ENCODE data around the gene ERGIC1.
A peak's percentile ranks its signal among the peaks of the same experiment; 100 is the strongest.
"Not testable (repeated sequence)": the region's sequence is repeated elsewhere in the genome, so short reads cannot be mapped to it uniquely, and the experiment has no call there.

Gene ERGIC1

DNA sequence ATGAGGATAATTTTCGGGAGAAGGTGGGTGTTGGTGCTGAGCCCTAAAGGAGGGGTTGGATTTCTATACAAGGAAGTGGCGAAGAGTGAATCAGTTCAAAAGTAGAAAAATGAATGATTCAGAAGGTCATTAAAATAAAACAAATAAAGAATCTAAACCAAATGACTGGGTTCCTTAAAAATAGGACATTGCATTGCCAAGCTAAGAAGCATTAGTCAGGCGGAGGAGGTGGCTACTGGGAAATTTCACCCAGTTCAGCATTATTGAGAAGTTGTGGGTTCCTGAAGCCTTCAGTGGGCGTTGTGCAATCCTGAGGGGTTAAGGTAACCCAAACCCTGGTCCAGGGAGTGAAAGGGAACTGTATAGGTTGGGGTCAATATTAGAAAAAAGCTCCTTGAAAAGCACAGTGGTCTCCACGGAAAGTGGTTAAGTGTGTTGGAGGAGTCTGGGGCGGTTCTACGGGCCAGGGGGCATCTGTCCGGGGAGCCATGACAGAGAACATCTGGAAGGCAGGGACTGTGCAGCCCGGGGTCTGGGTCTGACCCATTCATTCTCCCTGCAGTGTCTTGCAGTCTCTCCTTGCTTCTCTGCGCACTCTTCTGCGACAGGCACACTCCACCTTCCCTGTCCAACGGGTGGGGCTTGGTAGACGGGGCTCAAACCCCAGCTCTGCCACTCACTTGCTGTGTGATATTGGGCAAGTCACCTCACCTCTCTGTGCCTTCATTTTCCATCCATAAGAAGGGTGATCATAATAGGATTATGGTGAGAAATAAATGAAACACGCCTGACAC is 35.4 kb upstream of the ERGIC1 start:
- in situ Hi-C loops (cut with MboI; ENCODE audit: low pct_unique_long_range_greater_than_20kb, low sequenced_read_pairs): no loop called here
- DNase-seq: peak; percentile 64

DNA sequence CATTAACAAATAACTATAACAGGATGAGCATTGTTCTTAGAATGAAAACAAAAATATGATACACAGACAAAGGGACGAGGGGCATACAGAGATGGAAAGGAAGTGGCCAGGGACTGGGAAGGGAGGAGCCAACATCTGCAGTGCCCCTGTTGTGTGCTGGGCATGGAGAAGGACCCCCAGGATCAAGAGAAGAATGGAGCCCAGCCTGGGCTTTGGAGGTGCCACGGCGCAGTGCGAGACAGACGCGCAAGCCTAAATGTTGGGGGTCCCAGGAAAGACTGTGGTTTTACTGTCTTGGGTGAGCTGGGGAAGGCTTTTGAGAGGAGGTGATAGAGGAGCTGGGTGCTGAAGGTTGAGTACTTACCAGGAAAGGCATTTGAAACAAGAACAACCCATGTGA is 34.6 kb upstream of the ERGIC1 start:
- DNase-seq: no peak
- in situ Hi-C loops (cut with MboI; ENCODE audit: low pct_unique_long_range_greater_than_20kb, low sequenced_read_pairs): no loop called here

DNA sequence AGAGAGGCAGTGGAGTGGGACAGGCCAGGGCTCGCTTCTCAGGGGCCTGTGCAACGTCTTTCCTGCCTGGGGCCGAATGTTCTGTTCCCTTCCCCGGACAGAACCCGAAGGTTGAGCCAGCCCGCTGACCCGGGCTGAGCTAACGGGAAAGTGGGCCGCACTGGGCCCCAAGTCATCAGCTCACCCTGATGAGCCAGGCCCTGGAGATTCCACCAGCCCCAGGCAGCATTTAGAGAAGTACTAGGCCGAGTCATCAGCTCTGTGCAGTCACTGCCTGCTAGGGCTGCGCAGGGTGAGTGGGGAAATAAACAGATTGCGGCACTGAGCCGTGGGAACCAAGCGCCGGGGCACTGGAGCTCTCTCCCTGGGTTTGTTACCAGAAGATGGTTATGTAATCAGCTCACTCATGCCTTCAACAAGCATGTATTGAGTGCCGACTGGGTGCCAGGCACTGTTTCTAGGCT is 33.9 kb upstream of the ERGIC1 start:
- in situ Hi-C loops (cut with MboI; ENCODE audit: low pct_unique_long_range_greater_than_20kb, low sequenced_read_pairs): no loop called here
- DNase-seq: no peak

DNA sequence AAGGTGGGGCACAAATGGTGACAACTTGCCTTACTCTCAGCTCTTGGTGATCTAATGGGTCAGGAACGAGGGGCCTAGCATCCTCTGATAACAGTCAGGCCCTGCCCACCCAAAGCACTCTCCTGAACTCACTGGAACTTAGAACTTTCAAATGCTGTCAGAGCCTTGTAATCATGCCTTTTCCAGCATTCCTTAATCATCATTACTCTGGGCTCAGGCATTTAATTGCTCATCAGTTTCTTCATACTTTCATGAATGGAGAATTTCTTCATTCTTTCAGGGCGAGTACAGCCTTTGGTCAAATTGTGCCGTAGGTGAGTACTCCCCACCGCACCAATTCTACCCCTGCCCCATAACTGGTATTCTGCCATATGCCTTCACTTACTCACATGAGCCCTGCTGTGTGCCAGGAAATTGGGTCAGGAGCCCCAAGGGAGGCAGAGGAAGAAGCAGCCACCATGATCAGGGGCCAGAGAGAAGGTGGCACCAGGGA is 32.8 kb upstream of the ERGIC1 start:
- DNase-seq: no peak

DNA sequence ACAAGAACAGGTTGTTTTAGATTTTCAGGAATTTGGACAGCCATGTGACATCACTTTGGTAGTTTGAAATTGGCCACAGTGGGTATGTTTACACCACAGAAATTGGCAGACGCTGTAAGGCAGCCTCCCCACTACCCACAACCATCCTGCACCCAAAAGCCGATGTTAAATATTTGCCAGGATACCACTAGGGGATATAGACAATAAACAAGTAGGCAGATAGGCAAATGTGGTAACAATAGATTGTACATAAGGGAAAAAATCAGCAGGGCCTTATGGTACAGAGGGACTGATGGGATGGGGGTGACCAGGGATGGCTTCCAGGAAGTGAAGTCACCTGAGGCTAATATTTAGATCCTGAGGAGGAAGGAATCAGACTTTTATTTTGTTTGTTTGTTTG is 31.9 kb upstream of the ERGIC1 start:
- in situ Hi-C loops (cut with MboI; ENCODE audit: low pct_unique_long_range_greater_than_20kb, low sequenced_read_pairs): no loop called here
- no peak for DNase-seq

More for the DNA sequence above, 32.8 kb upstream of the ERGIC1 start:
- in situ Hi-C loops (cut with MboI; ENCODE audit: low pct_unique_long_range_greater_than_20kb, low sequenced_read_pairs): no loop called here

DNA sequence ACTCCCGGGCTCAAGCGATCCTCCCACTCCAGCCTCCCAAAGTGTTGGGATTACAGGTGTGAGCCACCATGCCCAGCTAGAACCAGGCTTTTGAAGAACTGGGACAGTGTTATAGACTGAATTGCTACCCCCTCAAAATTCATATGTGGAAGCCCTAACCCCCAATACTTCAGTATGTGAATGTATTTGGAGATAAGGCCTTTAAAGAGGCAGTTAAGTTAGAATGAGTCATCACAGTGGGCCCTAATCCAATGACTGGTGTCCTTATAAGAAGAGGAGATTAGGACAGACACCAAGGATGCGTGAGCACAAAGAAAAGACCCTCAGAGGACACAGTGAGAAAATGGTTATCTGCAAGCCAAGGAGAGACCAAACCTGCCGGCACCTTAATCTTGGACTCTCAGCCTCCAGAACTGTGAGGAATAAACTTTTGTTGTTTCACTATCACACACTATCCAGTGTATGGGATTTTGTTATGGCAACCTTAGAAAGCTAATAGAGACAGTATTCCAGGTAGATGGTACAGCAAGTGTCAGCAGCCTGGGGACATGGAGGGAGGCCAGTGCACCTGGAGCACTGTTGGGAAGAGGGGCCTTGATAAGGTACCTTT is 31.4 kb upstream of the ERGIC1 start:
- DNase-seq: no peak
- in situ Hi-C loops (cut with MboI; ENCODE audit: low pct_unique_long_range_greater_than_20kb, low sequenced_read_pairs): no loop called here

DNA sequence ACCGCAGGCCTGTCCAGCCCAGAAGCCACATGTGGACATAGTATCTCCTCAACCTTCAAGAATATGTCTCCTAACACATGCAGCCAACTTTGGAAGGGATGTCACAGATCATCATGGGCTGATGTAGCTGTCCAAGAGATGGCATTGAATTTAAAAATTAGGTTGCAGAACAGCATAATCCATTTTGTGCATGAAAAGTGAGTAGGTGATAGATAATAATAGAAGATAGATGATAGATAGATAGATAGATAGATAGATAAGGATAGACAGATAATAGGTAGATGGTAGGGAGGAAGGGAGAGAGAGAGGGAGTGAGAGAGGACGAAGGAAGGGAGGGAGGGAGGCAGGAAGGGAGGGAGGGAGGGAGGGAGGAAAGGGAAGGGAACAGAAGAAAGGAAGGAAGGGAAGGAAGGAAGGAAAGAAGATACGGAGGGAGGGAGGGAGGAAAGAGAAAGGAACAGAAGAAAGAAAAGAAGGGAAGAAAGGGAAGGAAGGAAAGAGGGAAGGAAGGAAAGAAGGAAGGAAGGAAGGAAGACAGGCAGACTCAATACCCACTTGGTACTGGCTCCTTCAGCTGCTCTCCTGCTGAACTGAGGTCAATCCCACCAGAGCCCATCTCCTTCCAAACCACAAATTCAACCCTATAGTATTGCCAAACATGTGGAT is 28.9 kb upstream of the ERGIC1 start:
- in situ Hi-C loops (cut with MboI; ENCODE audit: low pct_unique_long_range_greater_than_20kb, low sequenced_read_pairs): no loop called here
- DNase-seq: no peak

DNA sequence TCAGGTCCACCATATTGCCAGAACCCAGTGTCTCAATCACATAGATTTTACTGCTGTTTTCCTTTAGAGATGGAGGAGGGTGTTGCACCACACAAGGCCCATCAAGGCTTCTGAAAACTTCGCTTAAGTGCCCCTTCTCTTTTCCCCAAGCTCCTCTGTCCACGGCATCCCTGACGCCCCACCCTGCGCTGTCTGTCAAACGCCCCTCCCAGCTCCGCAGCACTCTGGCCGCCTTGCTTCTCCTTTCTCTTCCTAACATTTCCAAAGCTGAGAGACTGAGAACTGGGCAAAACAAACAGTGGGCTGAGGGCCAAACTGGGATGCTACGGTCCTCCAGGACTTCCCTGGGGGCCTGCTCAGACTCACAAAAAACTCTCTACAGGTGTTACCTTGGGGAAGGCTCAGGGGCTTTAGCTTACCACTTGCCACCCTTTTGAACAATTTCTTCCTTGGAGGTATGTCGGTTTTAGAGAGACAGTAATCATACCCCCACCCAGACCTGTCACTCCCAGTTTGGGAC is 28.3 kb upstream of the ERGIC1 start:
- DNase-seq: no peak
- in situ Hi-C loops (cut with MboI; ENCODE audit: low pct_unique_long_range_greater_than_20kb, low sequenced_read_pairs): no loop called here

DNA sequence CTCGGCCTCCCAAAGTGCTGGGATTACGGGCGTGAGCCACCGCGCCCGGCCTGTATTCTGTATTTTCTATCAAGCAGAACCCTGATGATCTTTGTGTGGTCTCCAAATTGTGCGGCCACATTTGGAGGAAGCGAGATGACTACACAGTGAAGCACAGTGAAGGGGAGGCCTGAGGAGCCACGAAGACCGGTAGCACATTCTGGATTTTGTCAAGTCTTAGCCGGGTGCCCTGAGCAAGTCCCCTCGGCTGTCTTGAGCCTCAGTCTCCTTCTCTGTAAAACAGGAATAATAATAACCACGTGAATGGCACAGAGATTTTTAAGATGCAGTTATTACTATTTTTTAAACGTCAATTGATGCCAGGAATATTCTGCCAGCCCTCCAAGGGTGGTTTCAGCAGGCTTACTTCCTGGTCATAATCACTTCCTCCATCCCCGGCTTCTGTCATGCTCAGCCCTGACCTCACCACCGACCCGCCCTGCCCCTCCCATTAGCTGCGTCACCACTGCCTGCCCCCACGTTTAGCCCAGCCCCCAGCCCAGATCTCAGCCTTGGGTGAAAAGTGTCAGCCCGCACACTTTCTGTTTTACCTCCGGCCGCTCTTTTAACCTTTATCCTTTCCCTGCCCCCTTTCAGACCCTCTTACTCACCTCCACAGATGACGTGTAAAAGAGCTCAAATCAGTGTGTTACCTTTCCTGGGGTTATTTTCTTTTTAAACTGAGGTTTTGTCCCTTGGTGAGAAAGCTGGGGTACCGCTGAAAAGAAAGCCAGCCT is 27.0 kb upstream of the ERGIC1 start:
- in situ Hi-C loops (cut with MboI; ENCODE audit: low pct_unique_long_range_greater_than_20kb, low sequenced_read_pairs): no loop called here
- peak; percentile 88 for DNase-seq

DNA sequence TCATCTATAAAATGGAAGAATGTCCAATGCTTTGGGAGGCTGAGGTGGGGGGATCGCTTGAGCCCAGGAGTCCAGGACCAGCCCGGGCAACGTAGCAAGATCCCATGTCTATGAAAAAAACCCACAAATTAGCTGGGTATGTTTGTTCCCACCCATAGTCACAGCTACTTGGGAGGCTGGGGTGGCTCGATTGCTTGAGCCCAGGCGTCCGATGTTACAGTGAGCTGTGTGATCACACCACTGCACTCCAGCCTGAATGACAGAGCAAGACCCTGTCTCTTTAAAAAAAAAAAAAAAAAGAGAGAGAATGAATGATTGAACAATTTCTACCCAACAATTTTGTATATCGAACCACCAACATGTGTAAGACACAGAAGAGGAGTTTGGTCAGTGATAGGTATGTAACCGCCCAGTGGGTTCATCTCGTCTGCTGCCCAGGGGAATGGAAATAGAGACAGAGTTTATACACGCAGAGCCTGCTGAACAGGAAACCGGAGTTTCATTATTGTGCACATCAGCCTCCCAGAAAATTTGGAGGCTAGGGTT is 26.2 kb upstream of the ERGIC1 start:
- DNase-seq: no peak
- in situ Hi-C loops (cut with MboI; ENCODE audit: low pct_unique_long_range_greater_than_20kb, low sequenced_read_pairs): no loop called here

DNA sequence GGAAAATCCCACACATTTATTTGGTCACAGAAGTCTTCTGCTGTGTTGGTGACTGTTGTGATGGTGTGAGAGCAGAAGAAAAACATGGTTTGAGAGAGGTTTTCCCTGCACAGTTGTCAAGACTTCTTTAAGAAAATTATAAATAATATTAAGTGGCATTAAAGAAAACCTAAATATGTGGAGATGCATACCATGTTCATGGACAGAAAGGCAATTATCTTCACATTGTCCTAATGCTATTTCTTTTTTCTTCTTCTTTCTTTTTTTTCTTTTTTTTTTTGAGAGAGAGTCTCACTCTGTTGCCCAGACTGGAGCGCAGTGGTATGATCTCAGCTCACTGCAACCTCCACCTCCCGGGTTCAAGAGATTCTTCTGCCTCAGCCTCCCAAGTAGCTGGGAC is 24.3 kb upstream of the ERGIC1 start:
- in situ Hi-C loops (cut with MboI; ENCODE audit: low pct_unique_long_range_greater_than_20kb, low sequenced_read_pairs): no loop called here
- DNase-seq: no peak

DNA sequence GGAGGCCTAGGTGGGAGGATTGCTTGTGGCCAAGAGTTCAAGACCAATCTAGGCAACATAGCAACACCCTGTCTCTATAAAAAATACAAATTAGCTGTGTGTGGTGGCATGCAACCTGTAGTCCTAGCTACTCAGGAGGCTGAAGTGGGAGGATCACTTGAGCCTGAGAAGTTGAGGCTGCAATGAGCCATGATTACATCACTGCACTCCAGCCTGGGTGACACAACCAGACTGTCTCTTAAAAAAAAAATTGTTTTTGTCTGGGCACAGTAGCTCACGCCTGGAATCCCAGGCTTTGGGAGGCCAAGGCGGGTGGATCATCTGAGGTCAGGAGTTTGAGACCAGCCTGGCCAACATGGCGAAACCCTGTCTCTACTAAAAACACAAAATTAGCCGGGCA is 23.1 kb upstream of the ERGIC1 start:
- DNase-seq; in situ Hi-C loops (cut with MboI; ENCODE audit: low pct_unique_long_range_greater_than_20kb, low sequenced_read_pairs): not testable (repeated sequence)

DNA sequence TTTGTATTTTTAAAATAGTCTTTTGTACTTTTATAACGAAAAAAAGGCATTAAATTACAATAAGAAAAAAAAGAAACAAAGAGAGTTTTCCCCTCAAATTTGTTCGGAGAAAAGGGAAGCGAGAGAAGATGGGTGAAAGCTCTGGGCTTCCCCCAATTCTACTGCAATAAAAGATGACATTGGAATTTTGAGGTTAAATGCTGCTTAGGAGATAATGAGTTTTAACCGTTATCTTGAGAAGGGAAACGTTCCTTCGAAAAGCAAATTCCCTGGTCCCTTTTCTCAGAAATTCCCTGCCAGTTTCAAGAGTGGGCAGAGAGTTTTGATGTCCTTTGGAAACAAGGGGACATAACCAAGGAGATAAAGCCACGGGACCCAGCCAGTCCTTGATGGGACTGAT is 18.4 kb upstream of the ERGIC1 start:
- in situ Hi-C loops (cut with MboI; ENCODE audit: low pct_unique_long_range_greater_than_20kb, low sequenced_read_pairs): no loop called here
- no peak for DNase-seq

DNA sequence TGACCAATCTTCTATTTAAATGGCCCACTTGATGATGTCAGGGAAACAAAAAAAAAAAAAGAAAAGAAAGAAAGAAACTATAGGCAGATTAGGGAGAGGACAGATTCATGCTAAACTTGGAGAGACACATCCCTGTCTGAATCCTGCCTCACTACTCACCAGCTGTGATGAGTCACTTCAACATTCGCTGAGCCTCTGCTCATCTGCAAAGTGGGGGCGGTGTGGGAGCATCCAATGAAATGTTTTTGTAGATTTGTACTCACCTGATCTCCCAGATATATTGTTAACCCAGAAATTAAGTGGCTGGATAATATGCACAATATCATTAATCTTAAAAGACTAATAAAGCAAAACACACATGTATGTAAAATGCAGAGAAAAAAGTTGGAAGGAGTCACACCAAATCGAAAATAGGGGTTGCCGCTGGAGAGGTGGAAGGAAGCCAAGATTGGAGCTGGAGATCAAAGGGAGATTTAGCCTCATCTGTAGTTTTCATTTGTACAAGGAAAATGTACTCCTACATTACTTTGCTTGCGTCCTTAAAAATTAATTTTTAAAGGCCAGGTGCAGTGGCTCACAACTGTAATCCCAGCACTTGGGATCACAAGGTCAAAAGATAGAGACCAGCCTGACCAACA is 17.0 kb upstream of the ERGIC1 start:
- in situ Hi-C loops (cut with MboI; ENCODE audit: low pct_unique_long_range_greater_than_20kb, low sequenced_read_pairs): no loop called here
- DNase-seq: no peak

DNA sequence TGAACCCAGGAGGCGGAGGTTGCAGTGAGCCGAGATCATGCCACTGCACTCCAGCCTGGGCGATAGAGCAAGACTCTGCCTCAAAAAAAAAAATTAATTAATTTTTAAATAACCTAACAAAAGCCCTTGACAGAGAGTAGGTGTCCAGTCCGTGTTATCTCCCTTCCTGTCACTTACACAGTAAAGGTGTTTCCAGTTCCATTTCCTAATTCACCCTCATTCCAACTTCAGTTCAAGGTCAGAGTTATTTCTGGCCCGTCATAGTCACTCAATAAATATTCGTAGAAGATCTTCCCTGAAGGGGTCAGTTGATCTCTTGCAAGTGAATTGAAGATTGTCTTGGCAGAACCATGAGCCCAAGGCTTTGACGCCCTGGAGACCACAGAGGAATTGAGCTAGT is 16.4 kb upstream of the ERGIC1 start:
- in situ Hi-C loops (cut with MboI; ENCODE audit: low pct_unique_long_range_greater_than_20kb, low sequenced_read_pairs): no loop called here
- DNase-seq: no peak

DNA sequence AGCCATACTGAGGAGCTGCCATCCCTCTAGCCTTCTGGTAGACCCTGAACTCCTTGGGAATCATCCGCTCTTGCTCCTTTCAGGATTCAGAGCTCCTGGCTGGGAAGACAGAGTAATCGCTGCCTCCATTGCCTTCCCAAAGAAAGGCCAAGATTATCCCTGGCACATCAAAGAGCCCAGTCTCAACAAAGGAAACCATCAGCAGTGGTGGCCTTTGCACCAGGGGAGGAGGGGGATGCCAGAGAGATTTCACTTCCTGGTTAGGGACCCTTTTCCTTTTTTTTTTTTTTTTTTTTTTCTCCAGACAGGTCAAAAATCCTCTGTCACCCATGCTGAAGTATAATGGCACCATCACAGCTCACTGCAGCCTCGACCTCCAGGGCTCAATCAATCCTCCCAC is 16.0 kb upstream of the ERGIC1 start:
- in situ Hi-C loops (cut with MboI; ENCODE audit: low pct_unique_long_range_greater_than_20kb, low sequenced_read_pairs): no loop called here
- DNase-seq: no peak

DNA sequence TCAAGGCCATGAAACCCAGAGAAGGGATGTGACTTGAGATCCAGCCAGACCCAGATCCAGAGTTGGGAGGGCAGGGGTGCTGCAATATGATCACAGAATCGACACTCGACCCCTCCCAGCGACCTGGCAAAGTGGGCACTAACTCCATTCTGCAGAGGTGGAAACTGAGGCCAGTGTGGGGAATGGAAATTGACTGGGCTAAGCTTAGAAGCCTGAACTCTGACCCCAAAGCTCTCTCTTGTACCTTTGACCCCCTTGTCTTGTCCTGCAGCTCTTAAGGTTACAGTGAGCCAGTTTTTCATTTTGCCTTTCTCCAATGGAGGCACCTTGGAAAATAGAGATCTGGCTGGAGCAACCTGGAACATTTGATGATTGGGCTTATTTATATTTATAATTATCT is 14.5 kb upstream of the ERGIC1 start:
- no peak for DNase-seq
- in situ Hi-C loops (cut with MboI; ENCODE audit: low pct_unique_long_range_greater_than_20kb, low sequenced_read_pairs): no loop called here

DNA sequence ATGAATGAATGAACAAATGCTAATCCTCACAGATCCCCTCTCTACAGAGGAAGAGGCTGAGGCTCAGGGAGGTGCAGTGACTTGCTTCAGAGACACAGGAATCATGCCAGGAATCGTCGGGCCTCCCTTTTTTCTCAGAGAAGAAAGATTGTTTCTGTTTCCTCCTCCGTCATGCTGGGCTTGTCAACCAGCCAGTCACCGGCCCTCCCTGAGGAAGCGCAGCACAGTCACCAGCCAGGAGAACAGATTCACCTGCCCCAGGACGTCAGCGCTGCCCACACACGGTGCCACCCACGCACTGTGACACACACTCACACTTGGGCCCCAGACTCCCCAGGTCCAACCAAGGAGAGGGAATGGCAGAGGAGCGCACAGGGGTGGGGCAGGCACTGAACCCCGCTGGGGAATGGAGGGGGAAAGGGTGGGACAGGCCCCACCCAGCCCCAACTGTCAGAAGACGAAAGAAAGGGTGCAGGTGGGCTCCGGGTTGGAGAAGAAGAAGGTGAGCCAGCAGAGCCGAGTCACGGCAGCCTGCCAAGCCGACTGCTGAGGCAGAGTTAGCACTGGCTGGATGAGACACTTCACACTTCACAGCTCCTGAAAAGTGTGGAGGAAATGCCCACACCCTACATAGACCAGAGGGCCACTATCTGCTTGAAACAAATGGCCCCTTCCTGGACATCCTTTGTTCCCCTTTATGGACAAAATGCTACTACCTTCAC is 13.8 kb upstream of the ERGIC1 start:
- DNase-seq: no peak
- in situ Hi-C loops (cut with MboI; ENCODE audit: low pct_unique_long_range_greater_than_20kb, low sequenced_read_pairs): no loop called here
